Activated naive CD8-positive, alpha-beta T cell treated with anti-CD3 and anti-CD28 coated beads, Interleukin-2, amount 10 ng/mL, durations not matched to agents 7 days and 5 days (primary cell): ENCODE measurements around the gene SLC16A13. TPM values are rescaled to one million over a fixed set of nuclear protein-coding genes. Genes with fewer than 3 reads are reported as not detected.

ENCODE experiments used
- ATAC-seq: fragments of 150-1000 bp; cut with Tn5 transposase; one replicate; pipeline ENCODE4 v1.10.0; 2021; ENCODE audit warnings: low read depth, moderate library complexity
- POLR2A ChIA-PET: fragments of 350-600 bp; sonication (Branson Sonifier 250); formaldehyde crosslinking; loops from one replicate; lab custom pipeline; 2021; ENCODE audit warnings: antibody characterized with exemption; lab: Charles Lee
- DNase-seq: peaks from one replicate; pipeline ENCODE4 v3.0.0; 2021
- H3K27ac Mint-ChIP-seq: one replicate; pipeline ENCODE4 v1.8.0; 2022; ENCODE audit warnings: mild to moderate bottlenecking, mixed read lengths
- H3K27me3 Mint-ChIP-seq: one replicate; pipeline ENCODE4 v1.8.0; 2022; ENCODE audit warnings: mild to moderate bottlenecking, moderate library complexity, mixed read lengths
- H3K36me3 Mint-ChIP-seq: one replicate; pipeline ENCODE4 v1.8.0; 2021; ENCODE audit warnings: mild to moderate bottlenecking, mixed read lengths
- H3K4me1 Mint-ChIP-seq: one replicate; pipeline ENCODE4 v1.8.0; 2021; ENCODE audit warnings: mixed read lengths
- H3K4me3 Mint-ChIP-seq: one replicate; pipeline ENCODE4 v1.8.0; 2022; ENCODE audit warnings: mild to moderate bottlenecking, moderate library complexity, mixed read lengths
- H3K9me3 Mint-ChIP-seq: one replicate; pipeline ENCODE4 v1.8.0; 2021; ENCODE audit warnings: mixed read lengths
- total RNA-seq, 2 experiments: library from RNA; stranded (reverse); gene quantifications; one replicate each; pipeline ENCODE4 v1.2.3, GENCODE V29; 2021

SLC16A13 gene
- total RNA-seq, 2 experiments from 2014 or later: 15.8 to 16.0 TPM

GRCh38 chr17:7016886-7017826 is 18.7 kb upstream of the SLC16A13 start:
- H3K36me3 Mint-ChIP-seq: peaks cover 12% of the 10 kb centered on the region
- H3K27me3 Mint-ChIP-seq: no peaks in the 10 kb centered on the region
- peaks cover 57% of the 10 kb centered on the region for H3K4me1 Mint-ChIP-seq
- peak overlapping the region; percentile 97 for H3K27ac Mint-ChIP-seq
- POLR2A ChIA-PET: interaction anchor here (4.4 kb wide), 1 partner anchor 19 kb away, joined by 41 read pairs; the partner anchor contains the start of gene SLC16A13
- no peak for DNase-seq
- no peak for ATAC-seq
- no peaks in the 10 kb centered on the region for H3K9me3 Mint-ChIP-seq
- peak overlapping the region; percentile 69 for H3K4me3 Mint-ChIP-seq

- H3K4me3 Mint-ChIP-seq: peak overlapping the region; percentile 69
- H3K36me3 Mint-ChIP-seq: peaks cover 12% of the 10 kb centered on the region
- DNase-seq (peak; percentile 61), ATAC-seq (no peak)
- no peaks in the 10 kb centered on the region for H3K9me3 Mint-ChIP-seq
- no peaks in the 10 kb centered on the region for H3K27me3 Mint-ChIP-seq
- peak overlapping the region; percentile 81 for H3K27ac Mint-ChIP-seq
- H3K4me1 Mint-ChIP-seq: peaks cover 61% of the 10 kb centered on the region
- POLR2A ChIA-PET: interaction anchor here (4.4 kb wide), 1 partner anchor 18 kb away, joined by 41 read pairs; the partner anchor contains the start of gene SLC16A13
Measured at GRCh38 chr17:7017827-7018200, 18.0 kb upstream of the SLC16A13 start.

- Mint-ChIP-seq H3K4me1 (peaks cover 65% of the 10 kb centered on the region), H3K9me3 (no peaks in the 10 kb centered on the region), H3K4me3 (peak overlapping the region; percentile 69), H3K27ac (peak overlapping the region; percentile 81), H3K27me3 (no peaks in the 10 kb centered on the region), H3K36me3 (peaks cover 11% of the 10 kb centered on the region)
- POLR2A ChIA-PET: interaction anchor here (0.6 kb wide), 1 partner anchor 17 kb away, joined by 4 read pairs; the partner anchor contains the start of gene SLC16A13
- DNase-seq (no peak), ATAC-seq (no peak)
Measured at GRCh38 chr17:7018331-7018964, 17.4 kb upstream of the SLC16A13 start.

- Mint-ChIP-seq H3K9me3 (no peaks in the 10 kb centered on the region), H3K27ac (no peak overlapping the region), H3K36me3 (peaks cover 6% of the 10 kb centered on the region), H3K27me3 (no peaks in the 10 kb centered on the region), H3K4me1 (peaks cover 60% of the 10 kb centered on the region), H3K4me3 (no peak overlapping the region)
- ATAC-seq (no peak), DNase-seq (no peak)
- POLR2A ChIA-PET: no interaction called here
Measured at GRCh38 chr17:7019367-7019766, 16.4 kb upstream of the SLC16A13 start.

GRCh38 chr17:7019839-7020519 is 15.8 kb upstream of the SLC16A13 start:
- ATAC-seq: no peak
- no peaks in the 10 kb centered on the region for H3K27me3 Mint-ChIP-seq
- POLR2A ChIA-PET: interaction anchor here (0.8 to 0.9 kb wide), 2 partner anchors 13 to 16 kb away, joined by 3 to 4 read pairs; partner anchors contain the start of gene SLC16A13
- no peak overlapping the region for H3K27ac Mint-ChIP-seq
- peaks cover 59% of the 10 kb centered on the region for H3K4me1 Mint-ChIP-seq
- no peak for DNase-seq
- no peaks in the 10 kb centered on the region for H3K9me3 Mint-ChIP-seq
- no peak overlapping the region for H3K4me3 Mint-ChIP-seq
- peaks cover 4% of the 10 kb centered on the region for H3K36me3 Mint-ChIP-seq

GRCh38 chr17:7020894-7021664 is 14.7 kb upstream of the SLC16A13 start:
- peaks cover 51% of the 10 kb centered on the region for H3K4me1 Mint-ChIP-seq
- no peaks in the 10 kb centered on the region for H3K9me3 Mint-ChIP-seq
- H3K27ac Mint-ChIP-seq: peak overlapping the region; percentile 70
- no peaks in the 10 kb centered on the region for H3K27me3 Mint-ChIP-seq
- H3K4me3 Mint-ChIP-seq: no peak overlapping the region
- POLR2A ChIA-PET: interaction anchor here (0.6 to 5.3 kb wide), 7 partner anchors 9 to 42 kb away, joined by 3 to 57 read pairs (median 4); partner anchors contain the start of genes RNASEK and SLC16A13
- DNase-seq: no peak
- peaks cover 4% of the 10 kb centered on the region for H3K36me3 Mint-ChIP-seq
- ATAC-seq: no peak

- ATAC-seq (peak; percentile 73), DNase-seq (peak; percentile 92)
- peaks cover 4% of the 10 kb centered on the region for H3K36me3 Mint-ChIP-seq
- H3K9me3 Mint-ChIP-seq: no peaks in the 10 kb centered on the region
- POLR2A ChIA-PET: interaction anchor here (1.1 to 5.3 kb wide), 7 partner anchors 7 to 43 kb away, joined by 3 to 57 read pairs (median 7); partner anchors contain the start of genes RNASEK and SLC16A13
- H3K4me1 Mint-ChIP-seq: peaks cover 42% of the 10 kb centered on the region
- peak overlapping the region; percentile 61 for H3K4me3 Mint-ChIP-seq
- peak overlapping the region; percentile 70 for H3K27ac Mint-ChIP-seq
- H3K27me3 Mint-ChIP-seq: no peaks in the 10 kb centered on the region
Measured at GRCh38 chr17:7021993-7022778, 13.6 kb upstream of the SLC16A13 start.

- H3K4me1 Mint-ChIP-seq: peaks cover 34% of the 10 kb centered on the region
- H3K27ac Mint-ChIP-seq: peak within 1 kb of the TSS; percentile 82
- no peak for DNase-seq
- no peaks in the 10 kb centered on the region for H3K9me3 Mint-ChIP-seq
- peak within 1 kb of the TSS; percentile 61 for H3K4me3 Mint-ChIP-seq
- H3K27me3 Mint-ChIP-seq: no peaks in the 10 kb centered on the region
- no peak for ATAC-seq
- POLR2A ChIA-PET: interaction anchor here (1.6 to 5.3 kb wide), 4 partner anchors 8 to 19 kb away, joined by 7 to 57 read pairs (median 14); partner anchors contain the start of genes RNASEK and SLC16A13
- H3K36me3 Mint-ChIP-seq: no peaks in the 10 kb centered on the region
Measured at GRCh38 chr17:7022781-7023571, 12.8 kb upstream of the SLC16A13 start, which contains the start of gene BCL6B. Gene BCL6B, plus strand, starts transcription at chr17:7023050. Its CDS starts 622 bp downstream, at chr17:7023672.

- ATAC-seq (peak; percentile 74), DNase-seq (peak; percentile 93)
- no peaks in the 10 kb centered on the region for H3K9me3 Mint-ChIP-seq
- peak overlapping the region; percentile 61 for H3K4me3 Mint-ChIP-seq
- H3K4me1 Mint-ChIP-seq: peaks cover 28% of the 10 kb centered on the region
- H3K36me3 Mint-ChIP-seq: no peaks in the 10 kb centered on the region
- no peaks in the 10 kb centered on the region for H3K27me3 Mint-ChIP-seq
- H3K27ac Mint-ChIP-seq: peak overlapping the region; percentile 82
- POLR2A ChIA-PET: interaction anchor here (0.6 to 5.3 kb wide), 4 partner anchors 9 to 211 kb away, joined by 4 to 57 read pairs (median 14); partner anchors contain the start of genes DVL2, RNASEK and SLC16A13
Measured at GRCh38 chr17:7023576-7024401, 12.0 kb upstream of the SLC16A13 start.

GRCh38 chr17:7024402-7024785 is 11.4 kb upstream of the SLC16A13 start:
- H3K27ac Mint-ChIP-seq: no peak overlapping the region
- H3K4me1 Mint-ChIP-seq: peaks cover 30% of the 10 kb centered on the region
- H3K36me3 Mint-ChIP-seq: no peaks in the 10 kb centered on the region
- DNase-seq (no peak), ATAC-seq (no peak)
- H3K4me3 Mint-ChIP-seq: no peak overlapping the region
- POLR2A ChIA-PET: interaction anchor here (0.6 to 5.3 kb wide), 3 partner anchors 11 to 210 kb away, joined by 4 to 57 read pairs (median 21); partner anchors contain the start of genes DVL2, RNASEK and SLC16A13
- H3K27me3 Mint-ChIP-seq: no peaks in the 10 kb centered on the region
- H3K9me3 Mint-ChIP-seq: no peaks in the 10 kb centered on the region
